SK-N-SH treated with all-trans-retinoic acid at 6 μM for 48 hours (cell line): Measurements from ENCODE around the gene MYO7A.

ENCODE experiments used
- ATAC-seq: fragments of 200-7000 bp; cut with Tn5 transposase; 3 replicates; pipeline ENCODE4 v1.9.1; 2020; ENCODE audit warnings: mild to moderate bottlenecking, moderate library complexity
- ARNTL ChIP-seq: fragments of 450-650 bp; formaldehyde crosslinking; IDR thresholded peaks from 2 replicates; pipeline ENCODE4 v1.5.0; 2020; ENCODE audit warnings: low read depth, mild to moderate bottlenecking, moderate library complexity, borderline replicate concordance
- BACH2 ChIP-seq: fragments of 250-450 bp; sonication (Bioruptor Pico); IDR thresholded peaks from 2 replicates; pipeline ENCODE4 v1.9.0; 2021; ENCODE audit warnings: mild to moderate bottlenecking, borderline replicate concordance
- CSDC2 ChIP-seq: fragments of 250-450 bp; sonication (Bioruptor Pico); IDR thresholded peaks from 2 replicates; pipeline ENCODE4 v1.5.0; 2020; ENCODE audit warnings: mild to moderate bottlenecking, moderate library complexity
- ESRRG ChIP-seq: fragments of 250-450 bp; sonication (Bioruptor Pico); IDR thresholded peaks from 2 replicates; pipeline ENCODE4 v1.6.1; 2021; ENCODE audit warnings: mild to moderate bottlenecking
- GLIS3 ChIP-seq: fragments of 250-450 bp; sonication (Bioruptor Pico); IDR thresholded peaks from 2 replicates; pipeline ENCODE4 v1.5.0; 2020; ENCODE audit warnings: mild to moderate bottlenecking, moderate library complexity
- ISL1 ChIP-seq: fragments of 250-450 bp; sonication (Bioruptor Pico); IDR thresholded peaks from 2 replicates; pipeline ENCODE4 v2.1.2; 2022; ENCODE audit warnings: mild to moderate bottlenecking, moderate library complexity
- OSR1 ChIP-seq: fragments of 250-450 bp; sonication (Bioruptor Pico); IDR thresholded peaks from 2 replicates; pipeline ENCODE4 v1.8.0; 2022; ENCODE audit warnings: moderate library complexity, mild to moderate bottlenecking, inconsistent platforms
- PATZ1 ChIP-seq: fragments of 250-450 bp; sonication (Bioruptor Pico); IDR thresholded peaks from 2 replicates; pipeline ENCODE4 v1.8.0; 2020; ENCODE audit warnings: mild to moderate bottlenecking, moderate library complexity, borderline replicate concordance
- POU6F1 ChIP-seq: fragments of 250-450 bp; sonication (Bioruptor Pico); IDR thresholded peaks from 2 replicates; pipeline ENCODE4 v1.8.0; 2021; ENCODE audit warnings: low read depth, mild to moderate bottlenecking, moderate library complexity, borderline replicate concordance
- PPARA ChIP-seq: fragments of 250-450 bp; sonication (Bioruptor Pico); IDR thresholded peaks from 2 replicates; pipeline ENCODE4 v1.5.0; 2020; ENCODE audit warnings: mild to moderate bottlenecking, borderline replicate concordance
- RARB ChIP-seq: fragments of 250-450 bp; sonication (Bioruptor Pico); IDR thresholded peaks from 2 replicates; pipeline ENCODE4 v1.8.0; 2021; ENCODE audit warnings: mild to moderate bottlenecking, moderate library complexity
- SNAI2 ChIP-seq: fragments of 250-450 bp; sonication (Bioruptor Pico); IDR thresholded peaks from 2 replicates; pipeline ENCODE4 v1.5.0; 2020; ENCODE audit warnings: mild to moderate bottlenecking, moderate library complexity
- TOX ChIP-seq: fragments of 250-450 bp; sonication (Bioruptor Pico); IDR thresholded peaks from 2 replicates; pipeline ENCODE4 v1.8.0; 2021; ENCODE audit warnings: mild to moderate bottlenecking, moderate library complexity, borderline replicate concordance
- TSHZ2 ChIP-seq: fragments of 250-450 bp; sonication (Bioruptor Pico); IDR thresholded peaks from 2 replicates; pipeline ENCODE4 v1.5.0; 2020; ENCODE audit warnings: mild to moderate bottlenecking, moderate library complexity
- ZC3H10 ChIP-seq: fragments of 250-450 bp; sonication (Bioruptor Pico); IDR thresholded peaks from 2 replicates; pipeline ENCODE4 v1.5.1; 2021; ENCODE audit warnings: mild to moderate bottlenecking, moderate library complexity
- ZFP3 ChIP-seq: fragments of 250-450 bp; sonication (Bioruptor Pico); IDR thresholded peaks from 2 replicates; pipeline ENCODE4 v1.5.0; 2020; ENCODE audit warnings: mild to moderate bottlenecking, moderate library complexity
- ZFP30 ChIP-seq: fragments of 450-650 bp; formaldehyde crosslinking; IDR thresholded peaks from 2 replicates; pipeline ENCODE4 v1.5.0; 2022; ENCODE audit warnings: mild to moderate bottlenecking, moderate library complexity
- ZNF565 ChIP-seq: fragments of 450-650 bp; formaldehyde crosslinking; conservative IDR thresholded peaks from 2 replicates; pipeline ENCODE4 v1.5.0; 2020; ENCODE audit warnings: low read depth, mild to moderate bottlenecking, moderate library complexity
- ZNF70 ChIP-seq: fragments of 450-650 bp; formaldehyde crosslinking; IDR thresholded peaks from 2 replicates; pipeline ENCODE4 v1.5.0; 2020; ENCODE audit warnings: mild to moderate bottlenecking, moderate library complexity
- ZNF8 ChIP-seq: fragments of 450-650 bp; formaldehyde crosslinking; IDR thresholded peaks from 2 replicates; pipeline ENCODE4 v1.5.0; 2020; ENCODE audit warnings: mild to moderate bottlenecking, moderate library complexity

Gene MYO7A

GRCh38 chr11:77117492-77117891, 10.6 kb upstream of the MYO7A start:
- TF ChIP-seq CSDC2 (CRISPR knock-in tag) = no peak
- no peak for TF ChIP-seq ZNF565 (CRISPR knock-in tag)

GRCh38 chr11:77118086-77118485, 10.0 kb upstream of the MYO7A start:
- TF ChIP-seq ESRRG (CRISPR knock-in tag) = no peak
- no peak for TF ChIP-seq POU6F1 (CRISPR knock-in tag)
- no peak for TF ChIP-seq ARNTL
- TF ChIP-seq ISL1 (CRISPR knock-in tag) = no peak
- no peak for TF ChIP-seq ZFP3 (CRISPR knock-in tag)
- no peak for TF ChIP-seq RARB
- TF ChIP-seq ZNF565 (CRISPR knock-in tag) = no peak
- TF ChIP-seq SNAI2 (CRISPR knock-in tag) = no peak
- TF ChIP-seq OSR1 = no peak
- no peak for TF ChIP-seq PPARA
- TF ChIP-seq TSHZ2 (CRISPR knock-in tag) = no peak
- no peak for TF ChIP-seq CSDC2 (CRISPR knock-in tag)
- TF ChIP-seq BACH2 (CRISPR knock-in tag) = no peak
- TF ChIP-seq GLIS3 (CRISPR knock-in tag) = no peak
- TF ChIP-seq PATZ1 = no peak
- no peak for TF ChIP-seq ZNF8
- no peak for TF ChIP-seq ZNF70 (CRISPR knock-in tag)
- TF ChIP-seq ZFP30 (CRISPR knock-in tag) = no peak
- TF ChIP-seq TOX (CRISPR knock-in tag) = no peak
- no peak for ATAC-seq

More at GRCh38 chr11:77117492-77117891, 10.6 kb upstream of the MYO7A start:
- no peak for ATAC-seq

GRCh38 chr11:77118971-77119370, 9.1 kb upstream of the MYO7A start:
- no peak for ATAC-seq
- TF ChIP-seq ISL1 (CRISPR knock-in tag) = no peak
- no peak for TF ChIP-seq ZFP3 (CRISPR knock-in tag)

- TF ChIP-seq ZFP30 (CRISPR knock-in tag) (no peak), ZNF565 (CRISPR knock-in tag) (no peak), OSR1 (no peak), PPARA (no peak), TOX (CRISPR knock-in tag) (no peak), TSHZ2 (CRISPR knock-in tag) (no peak), ZNF8 (no peak), ZFP3 (CRISPR knock-in tag) (no peak), ZNF70 (CRISPR knock-in tag) (no peak), SNAI2 (CRISPR knock-in tag) (no peak), ZC3H10 (CRISPR knock-in tag) (no peak), POU6F1 (CRISPR knock-in tag) (no peak)
- no peak for ATAC-seq
Observed at GRCh38 chr11:77119531-77119936, 8.5 kb upstream of the MYO7A start.
